SIG-M5 treated with dmso at 0.1 percent for 504 hours (cell line): ENCODE results near the gene GAN.
A peak's percentile ranks its signal among the peaks of the same experiment; 100 is the strongest.

Experiments
- DNase-seq: peaks from one replicate; lab custom pipeline; 2025; ENCODE audit not compliant: unreplicated experiment; lab: John Stamatoyannopoulos, UW

GAN gene

GRCh38 chr16:81314603-81315270 is at the start of gene GAN:
GAN (plus strand) TSS chr16:81314962; CDS start chr16:81315114, 152 bp downstream.
- DNase-seq, result peak; percentile 96

GRCh38 chr16:81265052-81265451 is 49.7 kb upstream of the GAN start:
- no peak for DNase-seq

GRCh38 chr16:81265658-81266451 is 48.9 kb upstream of the GAN start:
- no peak for DNase-seq

- no peak for DNase-seq
These were observed 48.1 kb upstream of the GAN start for GRCh38 chr16:81266680-81267095.

DNA sequence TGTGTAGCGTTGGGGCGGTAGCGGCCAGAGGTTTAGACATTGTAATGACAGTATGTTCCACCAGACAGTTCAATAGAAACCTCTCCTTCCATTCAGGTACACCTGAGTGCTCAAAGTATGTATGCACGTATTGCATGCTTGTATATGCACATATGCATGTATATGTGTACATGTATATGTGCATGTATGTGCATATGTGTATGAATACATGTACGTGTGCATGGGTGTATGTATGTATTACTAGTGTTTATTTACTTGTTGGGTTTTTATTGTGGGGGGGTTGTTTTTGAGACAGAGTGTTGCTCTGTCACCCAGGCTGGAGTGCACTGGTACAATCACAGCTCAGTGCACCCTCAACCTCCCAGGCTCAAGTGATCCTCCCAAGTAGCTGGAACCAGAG is 46.3 kb upstream of the GAN start:
- DNase-seq, result no peak

DNA sequence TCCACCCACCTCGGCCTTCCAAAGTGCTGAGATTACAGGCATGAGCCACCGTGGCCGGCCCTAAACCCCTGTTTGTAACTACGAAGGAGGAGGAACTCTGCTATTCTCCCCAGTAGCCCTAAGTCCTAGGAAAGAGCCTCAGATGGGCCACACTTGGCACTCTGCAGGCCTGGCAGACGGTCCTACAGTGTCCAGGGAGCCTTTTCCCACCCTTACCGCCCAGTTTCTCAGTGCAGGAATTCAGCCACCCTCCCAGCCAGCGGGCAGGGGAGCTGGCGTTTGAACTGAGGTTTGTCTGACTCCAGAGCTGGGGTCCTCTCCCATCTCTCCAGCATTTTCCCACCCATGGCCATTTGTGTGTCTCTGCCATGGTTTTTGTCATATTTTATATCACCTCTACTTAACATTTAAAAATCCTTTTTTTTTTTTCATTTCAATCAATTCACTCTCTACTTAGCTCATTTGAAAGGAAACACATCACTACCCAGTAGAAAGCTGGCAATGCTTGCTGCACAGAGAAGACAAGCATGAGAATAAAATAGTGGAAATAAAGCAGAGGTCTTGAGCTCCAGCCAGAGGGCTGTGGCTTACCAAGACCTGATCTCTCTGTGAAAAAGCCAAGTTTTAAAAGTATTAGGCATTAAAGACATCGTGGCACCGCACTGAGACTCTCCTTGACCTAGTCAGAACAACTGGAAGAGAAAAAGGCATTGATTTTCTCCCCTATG is 41.4 kb upstream of the GAN start:
- DNase-seq, result no peak

- DNase-seq, result no peak
These were observed 39.7 kb upstream of the GAN start for GRCh38 chr16:81275064-81275532.

- DNase-seq, result no peak
These were observed 39.0 kb upstream of the GAN start for GRCh38 chr16:81275795-81276194.

DNA sequence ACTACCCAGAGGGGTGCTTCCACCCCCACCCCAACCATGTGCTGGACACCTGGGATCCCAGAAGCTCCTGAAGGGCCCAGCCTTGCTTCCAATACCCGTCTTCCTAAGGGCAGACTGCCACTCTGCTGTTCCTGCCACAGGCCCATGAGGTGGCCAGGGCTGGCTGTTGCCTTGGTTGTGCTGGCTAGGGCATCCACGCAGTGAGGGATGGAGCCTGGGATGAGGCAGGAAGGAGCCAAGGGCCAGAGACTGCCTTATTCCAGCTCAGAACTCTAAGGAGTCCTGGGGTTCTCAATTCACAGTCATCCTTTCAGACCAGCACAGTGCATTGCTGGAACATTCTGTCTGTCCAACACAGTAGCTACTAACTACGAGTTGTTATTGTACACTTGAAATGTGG is 38.4 kb upstream of the GAN start:
- DNase-seq, result no peak

GRCh38 chr16:81277541-81278080 is 37.2 kb upstream of the GAN start:
- DNase-seq, result peak; percentile 82

GRCh38 chr16:81278526-81278925 is 36.2 kb upstream of the GAN start:
- no peak for DNase-seq

DNA sequence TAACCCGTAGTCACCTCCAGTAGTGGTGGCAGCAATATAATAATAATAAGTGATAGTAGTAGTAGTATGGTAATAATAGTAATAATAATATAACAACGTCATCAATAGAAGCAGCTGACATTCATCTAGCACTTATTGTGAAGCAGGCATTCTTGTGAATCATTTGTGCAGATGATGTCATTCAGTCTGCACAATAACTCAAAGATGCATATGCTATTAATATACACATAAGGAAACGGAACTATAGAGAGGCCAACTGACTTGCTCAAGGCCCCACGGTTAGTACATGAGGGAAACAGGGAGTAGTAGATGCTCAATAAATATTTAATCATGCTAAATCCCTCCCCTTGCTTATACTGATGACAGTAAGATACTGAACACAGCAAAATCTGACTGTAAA is 35.4 kb upstream of the GAN start:
- peak; percentile 70 for DNase-seq

- DNase-seq, result no peak
These were observed 34.4 kb upstream of the GAN start for GRCh38 chr16:81280393-81280792.

DNA sequence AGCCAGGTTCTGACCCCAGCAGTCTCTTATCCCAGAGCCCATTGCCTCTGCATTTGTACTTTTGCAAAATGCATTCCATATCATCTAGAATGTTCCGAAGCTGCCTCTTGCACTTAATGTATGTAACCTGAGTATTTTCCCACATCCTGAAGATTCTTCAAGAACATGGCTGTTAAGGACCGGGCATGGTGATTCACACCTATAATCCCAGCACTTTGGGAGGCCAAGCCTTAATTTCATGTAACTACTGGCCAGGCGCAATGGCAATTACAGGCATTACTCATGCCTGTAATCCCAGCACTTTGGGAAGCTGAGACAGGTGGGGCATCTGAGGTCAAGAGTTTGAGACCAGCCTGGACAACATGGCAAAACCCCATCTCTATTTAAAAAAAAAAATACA is 31.7 kb upstream of the GAN start:
- DNase-seq, result no peak

- DNase-seq, result no peak
These were observed 29.7 kb upstream of the GAN start for GRCh38 chr16:81284995-81285600.

GRCh38 chr16:81286190-81286589 is 28.6 kb upstream of the GAN start:
- no peak for DNase-seq

- no peak for DNase-seq
These were observed 23.6 kb upstream of the GAN start for GRCh38 chr16:81291117-81291516.

DNA sequence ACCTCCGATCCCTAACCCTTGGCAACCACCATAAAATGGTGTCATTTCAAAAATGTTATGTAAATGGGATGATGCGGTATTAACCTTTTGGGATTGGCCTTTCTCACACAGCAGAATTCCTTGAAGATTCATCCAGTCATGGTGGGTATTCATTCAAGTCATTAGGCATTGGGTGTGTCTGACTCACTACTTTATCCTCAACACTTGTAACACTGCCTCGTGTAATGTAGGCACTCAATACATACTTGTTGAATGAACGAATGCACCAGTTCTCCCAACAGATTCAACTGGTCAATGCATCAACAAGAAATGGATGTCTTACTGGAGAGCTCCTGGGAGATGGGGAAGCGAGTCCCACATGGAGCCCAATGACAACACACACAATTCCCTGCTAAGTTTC is 21.8 kb upstream of the GAN start:
- no peak for DNase-seq

- DNase-seq, result no peak
These were observed 20.6 kb upstream of the GAN start for GRCh38 chr16:81293909-81294802.

- no peak for DNase-seq
These were observed 18.1 kb upstream of the GAN start for GRCh38 chr16:81296631-81297030.
